OCI-LY7 (cell line): Measurements from ENCODE around the gene FOXP1.

Source experiments
- EZH2phosphoT487 ChIP-seq: fragments of 200-600 bp; sonication (generic); IDR thresholded peaks from 2 replicates; pipeline ENCODE4 v1.6.1; 2018; ENCODE audit warnings: low read depth, borderline replicate concordance, mild to moderate bottlenecking, mixed run types, antibody characterized with exemption, low read length, moderate library complexity, mixed read lengths
- TF ChIP-seq, protein P1 (sequence below): fragments of 200-600 bp; sonication (generic); conservative IDR thresholded peaks from 2 replicates; pipeline ENCODE4 v1.5.1; 2014; ENCODE audit warnings: mild to moderate bottlenecking, antibody characterized with exemption, low read length, moderate library complexity, mixed read lengths

DNA sequence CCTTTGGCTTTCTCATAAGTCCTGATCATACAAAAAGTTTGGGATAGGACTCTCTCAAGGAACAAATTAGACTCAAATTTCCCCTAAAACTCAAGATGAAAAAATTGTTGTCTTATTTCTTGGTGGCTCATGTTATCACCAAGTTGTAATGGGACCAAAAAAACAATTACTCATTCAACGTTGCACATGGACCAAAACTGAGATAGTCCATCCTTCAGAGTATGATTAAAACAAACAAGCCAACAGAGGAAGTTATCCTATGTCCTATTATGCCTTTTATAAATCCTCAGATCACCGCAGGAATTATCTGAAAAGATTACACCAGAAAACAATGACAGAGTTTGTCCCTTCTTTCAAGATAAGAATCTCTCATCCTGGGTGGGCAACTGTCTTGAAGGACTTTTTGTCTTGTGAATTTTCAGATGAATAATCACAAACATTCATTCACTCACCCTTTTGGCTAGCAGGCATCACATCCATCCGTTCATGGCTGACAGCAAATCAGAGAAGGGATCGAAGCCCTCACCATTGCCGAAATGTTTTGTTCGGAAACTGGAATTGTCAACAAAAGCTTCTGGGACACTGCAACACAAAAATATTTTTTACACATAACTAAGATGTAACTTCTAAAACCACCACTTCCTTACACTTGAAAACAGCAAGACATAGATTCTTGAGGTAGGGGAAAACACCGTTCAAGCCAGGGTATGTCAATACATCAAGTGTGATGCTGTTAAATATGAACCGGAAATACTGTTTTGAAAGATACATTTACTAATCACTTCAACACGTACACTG, 90.4 kb downstream of the FOXP1 start:
- TF ChIP-seq, protein P1, sequence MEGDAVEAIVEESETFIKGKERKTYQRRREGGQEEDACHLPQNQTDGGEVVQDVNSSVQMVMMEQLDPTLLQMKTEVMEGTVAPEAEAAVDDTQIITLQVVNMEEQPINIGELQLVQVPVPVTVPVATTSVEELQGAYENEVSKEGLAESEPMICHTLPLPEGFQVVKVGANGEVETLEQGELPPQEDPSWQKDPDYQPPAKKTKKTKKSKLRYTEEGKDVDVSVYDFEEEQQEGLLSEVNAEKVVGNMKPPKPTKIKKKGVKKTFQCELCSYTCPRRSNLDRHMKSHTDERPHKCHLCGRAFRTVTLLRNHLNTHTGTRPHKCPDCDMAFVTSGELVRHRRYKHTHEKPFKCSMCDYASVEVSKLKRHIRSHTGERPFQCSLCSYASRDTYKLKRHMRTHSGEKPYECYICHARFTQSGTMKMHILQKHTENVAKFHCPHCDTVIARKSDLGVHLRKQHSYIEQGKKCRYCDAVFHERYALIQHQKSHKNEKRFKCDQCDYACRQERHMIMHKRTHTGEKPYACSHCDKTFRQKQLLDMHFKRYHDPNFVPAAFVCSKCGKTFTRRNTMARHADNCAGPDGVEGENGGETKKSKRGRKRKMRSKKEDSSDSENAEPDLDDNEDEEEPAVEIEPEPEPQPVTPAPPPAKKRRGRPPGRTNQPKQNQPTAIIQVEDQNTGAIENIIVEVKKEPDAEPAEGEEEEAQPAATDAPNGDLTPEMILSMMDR: no peak
- TF ChIP-seq EZH2phosphoT487: no peak
